ENCODE results near the gene DIPK1B.
"Not testable (repeated sequence)": the region's sequence is repeated elsewhere in the genome, so short reads cannot be mapped to it uniquely, and the experiment has no call there.

Gene DIPK1B

DNA sequence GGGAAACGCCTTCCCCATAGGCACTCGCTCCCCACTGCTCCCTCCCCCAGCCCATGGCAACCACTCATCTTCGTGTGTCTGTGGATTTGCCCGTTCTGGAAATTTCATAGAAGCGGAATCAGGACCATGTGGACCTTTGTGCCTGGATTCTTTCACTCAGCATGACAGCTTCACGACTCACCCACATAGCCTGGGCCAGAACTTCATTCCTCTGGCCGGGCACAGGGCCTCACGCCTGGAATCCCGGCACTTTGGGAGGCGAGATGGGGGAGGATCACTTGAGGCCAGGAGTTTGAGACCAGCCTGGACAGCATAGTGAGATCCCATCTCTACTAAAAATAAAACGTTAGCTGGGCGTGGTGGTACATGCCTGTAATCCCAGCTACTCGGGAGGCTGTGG, 12.1 kb upstream of the DIPK1B start:
- DNase-seq, result no peak

GRCh38 chr9:136700959-136701667, 11.3 kb upstream of the DIPK1B start:
- no peak for DNase-seq

- DNase-seq, result no peak
Measured at GRCh38 chr9:136701668-136702053, 10.7 kb upstream of the DIPK1B start.

- no peak for DNase-seq
Measured at GRCh38 chr9:136703276-136703860, 9.0 kb upstream of the DIPK1B start.

GRCh38 chr9:136704741-136705140, 7.6 kb upstream of the DIPK1B start:
- not testable (repeated sequence) for DNase-seq

DNA sequence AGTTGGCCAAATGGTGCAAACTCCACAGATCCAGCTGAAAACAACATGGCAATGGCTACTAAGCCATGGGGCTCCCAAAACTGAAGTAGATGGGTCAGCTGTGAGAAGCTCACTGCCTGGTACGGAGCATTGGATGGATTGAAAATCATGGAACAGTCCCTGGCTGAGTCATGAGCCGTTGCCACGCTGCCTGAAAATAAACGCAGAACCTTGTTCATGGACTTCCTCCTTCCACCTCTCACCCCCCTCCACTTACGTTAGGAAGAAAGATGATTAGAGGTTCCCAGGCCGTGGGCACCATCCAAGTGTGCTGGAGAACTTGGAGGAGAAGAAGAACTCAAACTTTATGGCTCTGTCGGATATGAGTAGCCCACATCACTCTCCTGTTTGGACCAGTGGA, 6.8 kb upstream of the DIPK1B start:
- DNase-seq, result no peak

- DNase-seq, result no peak
Measured at GRCh38 chr9:136707011-136707410, 5.4 kb upstream of the DIPK1B start.

- no peak for DNase-seq
Measured at GRCh38 chr9:136707849-136708517, 4.4 kb upstream of the DIPK1B start.

- DNase-seq, result no peak
Measured at GRCh38 chr9:136709454-136710109, 2.8 kb upstream of the DIPK1B start.

DNA sequence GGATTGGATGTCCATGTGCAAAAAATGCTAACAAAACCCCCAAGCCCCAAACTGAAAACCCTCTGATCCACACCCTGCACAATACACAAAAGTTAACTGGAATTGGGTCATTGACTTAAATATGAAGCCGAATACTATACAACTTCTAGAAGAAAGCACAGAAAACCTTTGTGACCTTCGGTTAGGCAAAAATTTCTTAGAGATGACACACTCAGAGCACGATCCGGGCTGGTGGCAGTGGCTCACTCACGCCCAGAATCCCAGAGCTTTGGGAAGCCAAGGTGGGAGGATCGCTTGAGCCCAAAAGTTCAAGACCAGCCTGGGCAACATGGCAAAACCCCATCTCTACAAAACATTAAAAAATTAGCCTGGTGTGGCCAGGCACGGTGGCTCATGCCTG, 1.8 kb upstream of the DIPK1B start:
- DNase-seq, result no peak

DNA sequence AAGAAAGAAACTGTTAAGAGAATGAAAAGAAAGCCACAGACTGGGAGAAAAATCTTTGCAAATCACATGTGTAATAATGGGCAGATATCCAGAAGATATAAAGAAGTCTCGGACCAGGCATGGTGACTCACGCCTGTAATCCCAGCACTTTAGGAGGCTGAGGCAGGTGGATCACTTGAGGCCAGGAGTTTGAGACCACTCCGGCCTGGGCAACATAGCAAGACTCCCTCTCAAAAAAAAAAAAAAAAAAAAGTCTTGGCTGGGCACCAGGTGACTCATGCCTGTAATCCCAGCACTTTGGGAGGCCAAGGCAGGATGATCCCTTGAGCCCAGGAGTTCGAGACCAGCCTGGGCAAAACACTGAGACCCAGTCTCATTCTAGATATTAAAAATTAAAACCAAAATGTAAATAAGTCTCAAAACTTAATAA, 1.1 kb upstream of the DIPK1B start:
- not testable (repeated sequence) for DNase-seq

DNA sequence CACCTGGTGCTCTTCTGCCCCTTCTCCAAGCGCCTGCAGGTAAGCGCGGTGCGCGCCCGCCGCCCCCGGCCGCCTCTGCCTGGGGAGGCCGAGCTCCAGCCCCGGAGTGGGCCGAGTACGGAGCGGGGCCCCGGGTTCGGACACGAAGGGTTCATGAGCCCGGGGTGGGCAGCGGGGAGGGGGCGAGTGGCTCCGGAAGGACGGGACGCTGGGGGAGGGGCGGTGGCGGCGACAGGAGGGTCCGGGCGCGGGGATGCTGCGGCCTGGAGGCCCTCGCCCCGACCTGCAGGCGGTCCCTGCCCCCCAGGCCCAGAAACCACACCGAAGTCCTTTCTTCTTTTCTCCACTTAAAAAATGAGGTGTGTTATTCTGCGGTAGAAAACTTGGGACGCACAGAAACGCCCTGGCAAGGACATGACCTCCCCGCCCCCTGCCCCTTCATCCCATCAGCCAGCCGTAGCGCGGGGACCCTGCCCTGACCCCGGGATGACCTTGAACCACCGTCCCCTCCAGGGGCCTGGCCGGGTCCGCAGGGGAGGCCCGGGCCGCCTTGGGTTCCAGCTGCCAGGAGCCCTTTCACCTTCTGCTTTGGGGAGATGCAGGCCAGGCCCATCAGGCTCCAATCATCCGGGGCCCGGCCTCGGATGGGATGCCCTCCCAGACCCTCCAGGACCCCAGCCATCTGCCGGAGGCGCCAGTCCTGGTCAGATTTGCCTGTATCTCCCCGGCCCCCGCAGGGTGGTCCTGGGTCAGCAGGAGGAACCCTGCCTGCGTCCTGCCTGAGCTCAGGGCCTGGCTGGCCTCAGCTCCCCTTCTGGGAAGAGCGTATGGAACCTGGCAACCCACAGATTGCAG, 545 bp downstream of the DIPK1B start:
- no peak for DNase-seq

DNA sequence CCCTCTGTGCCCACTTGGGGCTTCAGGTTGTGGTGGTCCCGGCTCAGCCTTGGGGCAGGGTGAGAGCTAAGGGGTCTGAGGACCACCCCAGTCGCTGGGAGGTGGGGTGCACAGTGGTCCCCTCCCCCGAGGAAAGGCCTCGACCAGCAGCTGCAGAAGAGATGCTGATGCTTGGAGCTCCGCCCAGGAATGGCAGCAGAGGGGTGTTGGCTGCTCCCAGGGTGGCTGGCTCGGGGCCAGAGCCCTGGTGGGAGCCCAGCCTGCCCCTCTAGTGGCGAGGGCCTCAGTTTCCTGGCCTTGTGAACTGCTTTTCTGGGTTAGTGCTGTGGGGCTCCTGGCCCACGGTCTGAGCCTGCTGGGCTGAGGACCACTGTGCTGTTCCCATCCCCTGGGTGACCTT, 1.2 kb downstream of the DIPK1B start:
- no peak for DNase-seq

DNA sequence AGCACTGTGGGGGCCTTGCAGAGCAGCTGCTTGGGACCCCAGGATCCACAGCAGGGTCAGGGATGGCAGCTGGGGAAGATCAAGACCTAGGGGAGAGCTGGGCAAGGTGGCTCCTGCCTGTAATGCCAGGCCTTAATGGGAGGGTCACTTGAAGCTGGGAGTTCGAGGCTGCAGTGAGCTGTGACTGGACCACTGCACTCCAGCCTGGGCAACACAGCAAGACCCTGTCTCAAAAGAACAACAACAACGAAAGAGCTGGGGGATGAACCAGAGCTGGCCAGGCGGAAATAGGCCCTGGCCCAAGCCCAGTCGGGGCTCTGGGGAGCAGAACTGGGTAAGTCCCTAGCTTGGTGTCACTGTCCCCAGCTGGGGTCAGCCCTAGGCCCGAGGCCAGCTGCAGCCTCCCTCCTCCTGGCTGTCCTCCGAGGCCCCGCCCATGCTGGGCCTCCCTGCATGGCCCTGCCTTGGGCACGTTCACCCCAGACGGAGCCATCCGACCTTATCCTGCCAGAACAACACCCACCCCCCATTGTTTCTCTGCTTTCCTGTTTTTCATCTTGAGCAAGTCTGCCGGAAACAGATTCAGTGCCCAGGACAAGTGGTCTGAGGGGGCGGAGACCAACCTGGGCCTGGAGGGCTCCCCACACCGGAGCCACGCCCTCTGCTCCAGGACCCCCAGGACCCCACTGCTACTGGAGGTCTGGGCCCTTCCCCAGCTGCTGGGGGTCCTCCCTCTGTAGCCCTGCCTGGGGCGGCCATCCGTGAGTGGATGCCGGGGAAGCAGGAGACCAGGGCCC, 1.9 kb downstream of the DIPK1B start:
- no peak for DNase-seq

DNA sequence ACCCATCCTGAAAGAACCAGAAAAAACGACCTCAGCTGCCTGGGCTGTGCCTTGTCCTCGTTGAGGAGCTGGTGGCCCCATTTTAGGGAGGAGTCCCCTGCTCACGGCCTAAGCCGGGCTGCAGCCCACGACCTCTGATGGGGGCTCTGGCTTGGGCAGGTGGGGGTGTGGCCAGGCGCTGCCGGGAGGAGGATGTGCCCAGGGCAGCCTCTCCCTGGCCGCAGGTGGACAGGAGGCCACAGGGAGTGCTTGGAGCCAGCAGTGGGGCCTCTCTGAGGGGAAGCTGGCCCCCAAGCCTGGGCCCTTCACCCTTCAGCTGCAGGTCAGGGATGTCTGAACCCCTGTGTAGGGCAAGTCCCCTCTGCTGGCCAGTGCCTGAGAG, 2.5 kb downstream of the DIPK1B start:
- DNase-seq, result no peak

DNA sequence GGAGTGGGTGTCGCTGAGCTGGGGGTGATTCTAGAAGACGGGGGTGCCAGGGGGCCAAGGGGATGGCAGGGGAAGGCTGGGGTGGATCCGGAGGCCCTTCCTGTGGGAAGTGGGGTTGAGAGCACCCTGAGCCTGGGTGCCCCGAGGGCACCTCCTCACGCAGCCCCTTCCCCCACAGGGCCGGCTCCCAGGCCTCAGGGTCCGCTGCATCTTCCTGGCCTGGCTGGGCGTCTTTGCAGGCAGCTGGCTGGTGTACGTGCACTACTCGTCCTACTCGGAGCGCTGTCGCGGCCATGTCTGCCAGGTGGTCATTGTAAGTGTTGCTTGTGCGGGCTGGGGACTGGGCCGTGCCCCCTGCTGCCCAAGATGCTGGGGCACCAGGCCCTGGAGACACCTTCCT, 5.0 kb downstream of the DIPK1B start:
- no peak for DNase-seq

DNA sequence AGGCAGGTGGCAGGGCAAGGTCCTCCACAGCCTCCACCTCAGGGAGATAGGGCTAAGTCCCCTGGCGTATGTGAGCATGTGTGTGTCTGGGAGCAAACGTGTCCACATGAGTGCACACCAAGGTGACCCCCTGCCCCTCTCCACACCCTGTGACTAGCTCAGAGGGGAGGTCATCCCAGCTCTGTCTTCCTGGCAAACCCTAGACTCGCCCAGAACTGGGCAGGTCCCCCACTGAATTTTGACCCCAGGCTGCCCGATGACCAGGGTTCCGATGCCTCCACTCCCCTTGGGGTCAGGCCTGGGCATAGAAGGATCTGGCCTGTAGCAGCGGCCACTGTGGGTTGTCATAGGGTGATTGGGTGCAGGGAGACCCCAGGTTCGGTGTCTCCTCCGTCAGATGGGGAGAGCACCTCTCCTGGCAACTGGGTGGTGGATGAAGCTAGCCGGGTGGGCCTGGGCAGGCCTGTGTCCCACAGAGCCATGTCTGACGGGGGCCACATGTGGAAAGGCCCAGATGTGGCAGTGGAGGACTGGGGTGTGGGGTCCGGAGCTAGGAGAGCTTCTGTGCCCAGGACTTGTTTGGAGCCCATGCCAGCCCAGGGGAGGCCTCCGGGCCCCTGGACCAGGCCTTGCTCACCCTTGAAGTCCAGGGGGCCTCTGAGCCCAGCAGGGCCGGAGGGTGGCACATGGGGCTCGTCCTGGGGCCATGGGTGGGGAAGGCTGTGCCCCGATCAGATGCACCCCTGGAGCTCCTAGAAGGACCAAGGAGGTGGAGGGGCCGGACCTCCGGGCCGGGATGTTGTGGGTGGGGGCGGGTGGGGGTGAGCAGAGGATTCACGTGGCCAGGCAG, 6.2 kb downstream of the DIPK1B start:
- no peak for DNase-seq

DNA sequence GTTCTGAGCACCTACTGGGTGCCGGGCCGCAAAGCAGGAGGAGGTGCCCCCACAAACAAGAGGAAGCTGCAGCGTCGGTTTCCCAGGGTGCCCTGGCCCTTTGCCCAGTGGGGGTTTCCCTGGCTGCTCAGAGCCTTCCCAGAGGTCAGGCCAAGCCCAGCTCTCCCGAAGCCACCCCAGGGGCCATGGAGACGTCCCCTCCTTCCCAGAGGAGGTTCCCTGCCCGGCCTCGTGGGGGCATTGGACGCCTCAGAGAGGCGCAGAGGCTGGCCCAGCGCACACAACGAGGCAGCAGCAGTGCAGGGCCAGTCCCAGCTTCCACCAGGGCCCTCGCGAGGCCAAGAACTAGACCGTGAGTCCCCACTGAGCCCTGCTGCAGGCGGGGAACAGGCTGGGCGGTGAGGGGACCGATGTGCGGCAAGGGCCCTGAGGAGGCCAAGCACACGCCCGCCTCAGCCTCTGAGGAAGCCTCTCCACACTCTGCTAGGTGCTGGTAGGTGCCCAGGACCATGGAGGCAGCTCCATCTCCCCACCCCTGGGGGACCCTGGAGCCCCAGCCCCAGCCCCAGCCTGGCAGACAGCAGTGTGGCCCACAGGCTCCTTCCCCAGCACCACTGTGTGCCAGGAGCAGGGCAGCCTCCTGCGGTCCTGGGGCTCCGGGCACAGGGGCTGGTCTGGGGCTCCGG, 7.0 kb downstream of the DIPK1B start:
- no peak for DNase-seq

DNA sequence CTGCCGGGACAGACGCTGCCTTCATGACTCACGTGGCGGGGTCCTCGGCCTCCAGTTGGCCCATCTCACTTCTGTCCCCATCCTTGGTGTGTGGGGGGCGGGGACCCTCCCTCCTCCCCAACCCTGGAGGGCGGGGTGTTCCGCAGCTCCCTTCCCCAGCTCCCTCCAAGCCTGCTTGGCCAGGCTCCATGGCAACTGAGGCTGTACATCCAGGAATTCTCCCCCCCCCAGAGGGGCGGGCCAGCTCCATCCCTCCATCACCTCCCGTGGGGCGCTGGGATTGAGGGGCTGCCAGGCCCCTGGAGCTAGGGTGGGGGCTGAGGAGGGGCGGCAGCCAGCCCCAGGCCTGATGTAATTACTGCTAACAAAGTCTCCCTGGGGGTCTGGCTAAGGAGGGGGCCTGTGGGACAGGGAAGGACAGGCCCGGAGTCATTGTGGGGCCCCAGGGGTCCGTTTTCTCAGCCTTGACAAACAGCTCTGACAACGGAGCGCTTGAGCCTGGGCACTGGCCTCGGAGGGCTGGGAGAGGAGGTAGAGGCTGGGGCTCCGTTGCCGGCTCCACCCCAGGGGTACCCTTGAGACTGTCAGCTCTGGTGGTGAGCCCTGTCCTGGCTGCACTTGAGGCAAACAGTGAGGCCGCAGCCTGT, 8.0 kb downstream of the DIPK1B start:
- DNase-seq, result no peak

GRCh38 chr9:136720898-136721338, 8.5 kb downstream of the DIPK1B start:
- DNase-seq, result no peak

All from NCI-H2107 (cell line).